Endothelial cell of umbilical vein (primary cell): ENCODE measurements around the gene MYLK. TPM values are rescaled to one million over a fixed set of nuclear protein-coding genes. Genes with fewer than 3 reads are reported as not detected.

Experiments used
- BruUV-seq: library from RNA; stranded (reverse); fragments of 400-500 nt; replicated peaks from 2 replicates; lab custom pipeline; 2021; lab: Mats Ljungman, UMichigan
- CTCF ChIA-PET: fragments of 300-600, 350-600 bp; sonication (Branson Sonifier 250); formaldehyde crosslinking; loops from one replicate; lab custom pipeline; 2021; ENCODE audit warnings: antibody characterized with exemption, inconsistent platforms; lab: Charles Lee
- POLR2A ChIA-PET: fragments of 300-600, 350-600 bp; sonication (Branson Sonifier 250); formaldehyde crosslinking; loops from one replicate; lab custom pipeline; 2021; ENCODE audit warnings: antibody characterized with exemption, inconsistent platforms; lab: Charles Lee
- DNase-seq: peaks from one replicate; pipeline ENCODE4 v3.0.0-alpha.2; 2011; ENCODE audit warnings: low read depth, low spot score
- FAIRE-seq: peaks from 2 replicates; lab custom pipeline; 2011; peaks lifted over from hg19 to GRCh38; lab: Jason Lieb, UNC
- H2AFZ ChIP-seq: 2 replicates; pipeline ENCODE4 v1.6.0; 2012; ENCODE audit warnings: low read depth, low read length, control low read depth, inconsistent platforms
- H3K27ac ChIP-seq: 2 replicates; pipeline ENCODE4 v1.5.1; 2011; ENCODE audit warnings: low read depth, mild to moderate bottlenecking, control low read depth, low read length, moderate library complexity; ENCODE audit not compliant: insufficient read depth
- H3K27me3 ChIP-seq, 2 experiments: 2 replicates each; pipeline versions ENCODE4 v1.6.0 to v1.6.1; 2011; ENCODE audit warnings: low read length in 2 of 2, mixed read lengths in 1 of 2; ENCODE audit not compliant: control insufficient read depth in 2 of 2, insufficient read depth in 2 of 2
- H3K36me3 ChIP-seq, 2 experiments: 2 replicates in 1 of 2; 3 replicates in 1 of 2; pipeline ENCODE4 v1.5.1; 2011; ENCODE audit warnings: low read length in 2 of 2, mild to moderate bottlenecking in 1 of 2, moderate library complexity in 1 of 2; ENCODE audit not compliant: control insufficient read depth in 2 of 2, insufficient read depth in 2 of 2; ENCODE audit errors: extremely low read depth in 1 of 2
- H3K4me1 ChIP-seq: 3 replicates; pipeline ENCODE4 v1.5.1; 2011; ENCODE audit warnings: mild to moderate bottlenecking, low read length; ENCODE audit not compliant: control insufficient read depth, insufficient read depth; ENCODE audit errors: extremely low read depth
- H3K4me2 ChIP-seq: 2 replicates; pipeline ENCODE4 v1.6.1; 2011; ENCODE audit warnings: low read length, control low read depth, mixed read lengths; ENCODE audit not compliant: insufficient read depth
- H3K4me3 ChIP-seq, 3 experiments: fragments of 200-600 bp in 1 of 3; sonication (generic), shearing (Covaris generic) in 1 of 3; replicated peaks in 1 of 3; 2 replicates each; pipeline ENCODE4 v1.5.1; 2011 to 2016; ENCODE audit warnings: control low read depth in 3 of 3, low read length in 3 of 3, mild to moderate bottlenecking in 2 of 3, inconsistent platforms in 1 of 3, low read depth in 1 of 3, moderate library complexity in 1 of 3; ENCODE audit not compliant: insufficient read depth in 1 of 3
- H3K79me2 ChIP-seq: 2 replicates; pipeline ENCODE4 v1.6.0; 2012; ENCODE audit warnings: low read length, inconsistent platforms; ENCODE audit not compliant: control insufficient read depth, insufficient read depth
- H3K9ac ChIP-seq: replicated peaks from 2 replicates; pipeline ENCODE3; 2011; ENCODE audit warnings: low read length, control low read depth; ENCODE audit not compliant: insufficient read depth; ENCODE audit errors: extremely low read depth
- H3K9me1 ChIP-seq: replicated peaks from 3 replicates; pipeline ENCODE4 v1.6.0; 2011; ENCODE audit warnings: mild to moderate bottlenecking, low read length; ENCODE audit not compliant: control insufficient read depth, insufficient read depth; ENCODE audit errors: extremely low read depth
- H3K9me3 ChIP-seq: replicated peaks from 2 replicates; pipeline ENCODE4 v1.5.1; 2012; ENCODE audit warnings: low read length, inconsistent platforms; ENCODE audit not compliant: control insufficient read depth, insufficient read depth
- H4K20me1 ChIP-seq: replicated peaks from 2 replicates; pipeline ENCODE3; 2011; ENCODE audit warnings: mild to moderate bottlenecking, low read length; ENCODE audit not compliant: control insufficient read depth, insufficient read depth; ENCODE audit errors: extremely low read depth
- CTCF ChIP-seq, 2 donors: IDR thresholded peaks; 1 replicate in 1 of 2; 2 replicates in 1 of 2; pipeline ENCODE4 v1.5.1; 2011; ENCODE audit warnings: low read length in 2 of 2, mild to moderate bottlenecking in 2 of 2, moderate library complexity in 2 of 2, control low read depth in 1 of 2, inconsistent platforms in 1 of 2, low read depth in 1 of 2; ENCODE audit not compliant: insufficient read depth in 1 of 2; ENCODE audit errors: extremely low read depth in 1 of 2
- EZH2 ChIP-seq: IDR thresholded peaks from 2 replicates; pipeline ENCODE4 v1.6.1; 2012; ENCODE audit warnings: borderline replicate concordance, low read depth, mild to moderate bottlenecking, moderate library complexity, low read length, inconsistent platforms; ENCODE audit not compliant: severe bottlenecking
- FOS ChIP-seq: IDR thresholded peaks from 2 replicates; pipeline ENCODE4 v1.6.1; 2011; ENCODE audit warnings: mild to moderate bottlenecking, low read length, moderate library complexity, borderline replicate concordance; ENCODE audit not compliant: insufficient read depth
- GATA2 ChIP-seq: IDR thresholded peaks from 2 replicates; pipeline ENCODE4 v1.7.0; 2011; ENCODE audit warnings: low read depth, mild to moderate bottlenecking, moderate library complexity, mixed read lengths, low read length; ENCODE audit not compliant: insufficient read length, insufficient read depth
- JUN ChIP-seq: IDR thresholded peaks from 2 replicates; pipeline ENCODE4 v1.6.1; 2011; ENCODE audit warnings: borderline replicate concordance, low read depth; ENCODE audit not compliant: insufficient read length, insufficient read depth
- MYC ChIP-seq: IDR thresholded peaks from one replicate; pipeline ENCODE4 v1.6.1; 2011; ENCODE audit warnings: mild to moderate bottlenecking, low read depth, low read length
- POLR2A ChIP-seq: IDR thresholded peaks from 2 replicates; pipeline ENCODE4 v1.6.1; 2012; ENCODE audit warnings: low read depth, mild to moderate bottlenecking, control low read depth, low read length
- POLR2AphosphoS5 ChIP-seq: IDR thresholded peaks from 2 replicates; pipeline ENCODE4 v1.6.1; 2012; ENCODE audit warnings: low read depth, mild to moderate bottlenecking, control low read depth, low read length, moderate library complexity; ENCODE audit not compliant: insufficient read depth
- dilution Hi-C: fragments of 300-500 bp; cut with MboI; formaldehyde crosslinking; loops from one replicate; pipeline ENCODE4 v1.15.0; 2019; ENCODE audit warnings: low sequenced_read_pairs; ENCODE audit not compliant: extremely low pct_ligation_motif_present
- intact Hi-C: fragments of 100-400 bp; cut with micrococcal nuclease; formaldehyde crosslinking; loops from one replicate; pipeline ENCODE4 v1.10.0; 2022
- polyA plus RNA-seq, 4 experiments: library from polyadenylated mRNA; depleted of rRNA in 3 of 4; stranded (reverse) in 3 of 4; unstranded in 1 of 4; fragments of >200 nt; gene quantifications; 2 replicates each; pipeline versions ENCODE4 v1.2.1 to v1.2.3, GENCODE V29; 2011 to 2012; ENCODE audit warnings: missing spikeins in 1 of 4
- total RNA-seq: library from RNA; stranded (reverse); gene quantifications from 2 replicates; pipeline ENCODE4 v1.2.3, GENCODE V29; 2021
- TF ChIP-seq, protein P1 (sequence below): IDR thresholded peaks from 2 replicates; pipeline ENCODE4 v1.6.1; 2011; ENCODE audit not compliant: insufficient read depth, insufficient read length

Gene MYLK
- total and polyA plus RNA-seq, 2 donors (not counting 3 experiments of a cell fraction or from before 2014, with no cell fraction given) = 10.0 to 22.2 TPM

- dilution Hi-C loops = no loop called here
- Histone ChIP-seq H3K4me2 (no peak overlapping the region), H3K36me3 (no peaks in the 10 kb centered on the region), H3K4me1 (no peaks in the 10 kb centered on the region), H3K9me3 (no peaks in the 10 kb centered on the region), H3K9me1 (no peaks in the 10 kb centered on the region), H3K79me2 (no peaks in the 10 kb centered on the region), H3K27ac (no peak overlapping the region), H3K4me3 (no peak overlapping the region), H3K9ac (no peak overlapping the region), H3K27me3 (no peaks in the 10 kb centered on the region), H2AFZ (no peak overlapping the region), H4K20me1 (no peaks in the 10 kb centered on the region)
- no peak for DNase-seq
- intact Hi-C loops = no loop called here
- TF ChIP-seq, protein P1, sequence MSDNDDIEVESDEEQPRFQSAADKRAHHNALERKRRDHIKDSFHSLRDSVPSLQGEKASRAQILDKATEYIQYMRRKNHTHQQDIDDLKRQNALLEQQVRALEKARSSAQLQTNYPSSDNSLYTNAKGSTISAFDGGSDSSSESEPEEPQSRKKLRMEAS = no peak
- TF ChIP-seq POLR2A = no peak
- no peak for TF ChIP-seq CTCF (IDR thresholded peaks at IDR 0.05; ENCODE audit: extremely low read depth in 1 of 2, insufficient read depth in 1 of 2, low read depth in 1 of 2, low read length in 2 of 2)
- no peak for TF ChIP-seq JUN
- no peak for TF ChIP-seq GATA2
- TF ChIP-seq EZH2 = no peak
- TF ChIP-seq POLR2AphosphoS5 = no peak
- TF ChIP-seq FOS = no peak
- TF ChIP-seq MYC = no peak
- no TSS peak for BruUV-seq
- POLR2A ChIA-PET = interaction anchor here (0.8 kb wide), 1 partner anchor 10 kb away, joined by 3 read pairs; no protein-coding TSS in a partner anchor
- FAIRE-seq = no peak
- CTCF ChIA-PET = interaction anchor here (1.4 to 3.5 kb wide), 3 partner anchors 10 to 92 kb away, joined by 3 to 21 read pairs (median 4); no protein-coding TSS in a partner anchor
Observed at GRCh38 chr3:123632161-123632655, 251.9 kb downstream of the MYLK start.
